IMR-90 (cell line): ENCODE data around the gene VPS72. TPM values are rescaled to one million over a fixed set of nuclear protein-coding genes. Genes with fewer than 3 reads are reported as not detected.

Source experiments
- ATAC-seq: fragments of 200-7000 bp; cut with Tn5 transposase; 2 replicates; pipeline ENCODE4 v1.9.1; 2020; ENCODE audit warnings: low read depth, mild to moderate bottlenecking, moderate library complexity
- BruUV-seq: library from RNA; stranded (reverse); fragments of 400-500 nt; replicated peaks from 2 replicates; lab custom pipeline; 2021; lab: Mats Ljungman, UMichigan
- CTCF ChIA-PET: fragments of 300-600 bp; formaldehyde crosslinking; extraction: SDS; loops from one replicate; lab custom pipeline; 2021; ENCODE audit warnings: antibody characterized with exemption; lab: Yijun Ruan, JAX
- POLR2A ChIA-PET: fragments of 300-600 bp; sonication (Branson Sonifier 250); formaldehyde crosslinking; loops from one replicate; lab custom pipeline; 2022; ENCODE audit warnings: antibody characterized with exemption; ENCODE audit not compliant: unreplicated experiment; lab: Charles Lee
- DNase-seq: peaks from one replicate; pipeline ENCODE4 v3.0.0; 2013
- H2AFZ ChIP-seq: replicated peaks from 2 replicates; pipeline ENCODE3; 2013; ENCODE audit warnings: low read length, mild to moderate bottlenecking; ENCODE audit not compliant: poor library complexity
- H2AK5ac ChIP-seq: 2 replicates; pipeline ENCODE4 v1.6.1; 2013; ENCODE audit warnings: low read depth, low read length, inconsistent platforms
- H2AK9ac ChIP-seq: replicated peaks from 2 replicates; pipeline ENCODE3; 2013; ENCODE audit warnings: mild to moderate bottlenecking, low read depth, low read length, moderate library complexity; ENCODE audit not compliant: poor library complexity
- H2BK120ac ChIP-seq: 2 replicates; pipeline ENCODE4 v1.6.1; 2013; ENCODE audit warnings: low read depth, low read length, inconsistent platforms
- H2BK15ac ChIP-seq: 3 replicates; pipeline ENCODE4 v1.6.1; 2013; ENCODE audit warnings: low read depth, low read length, inconsistent platforms
- H2BK20ac ChIP-seq: 2 replicates; pipeline ENCODE4 v1.6.1; 2013; ENCODE audit warnings: low read depth, mild to moderate bottlenecking, inconsistent platforms, low read length, moderate library complexity
- H2BK5ac ChIP-seq: 2 replicates; pipeline ENCODE4 v1.6.1; 2013; ENCODE audit warnings: mild to moderate bottlenecking, low read depth, low read length, inconsistent platforms; ENCODE audit not compliant: poor library complexity, severe bottlenecking
- H3K14ac ChIP-seq: replicated peaks from 2 replicates; pipeline ENCODE4 v1.6.1; 2013; ENCODE audit warnings: low read depth, low read length, inconsistent platforms
- H3K18ac ChIP-seq: 2 replicates; pipeline ENCODE4 v1.6.1; 2013; ENCODE audit warnings: low read depth, low read length, control low read depth
- H3K23ac ChIP-seq: 2 replicates; pipeline ENCODE4 v1.6.1; 2013; ENCODE audit warnings: low read depth, low read length, inconsistent platforms
- H3K27ac ChIP-seq: 2 replicates; pipeline ENCODE4 v1.5.1; 2013; ENCODE audit warnings: mild to moderate bottlenecking, control low read depth, low read length; ENCODE audit not compliant: insufficient read depth
- H3K27me3 ChIP-seq: 2 replicates; pipeline ENCODE4 v1.6.1; 2013; ENCODE audit warnings: low read length; ENCODE audit not compliant: control insufficient read depth, insufficient read depth
- H3K36me3 ChIP-seq: 2 replicates; pipeline ENCODE4 v1.6.1; 2013; ENCODE audit warnings: low read length, mixed read lengths; ENCODE audit not compliant: control insufficient read depth, insufficient read depth
- H3K4ac ChIP-seq: 2 replicates; pipeline ENCODE4 v1.6.1; 2013; ENCODE audit warnings: low read depth, low read length, inconsistent platforms
- H3K4me1 ChIP-seq: 2 replicates; pipeline ENCODE4 v1.6.1; 2013; ENCODE audit warnings: low read length, mixed read lengths; ENCODE audit not compliant: control insufficient read depth, insufficient read depth
- H3K4me2 ChIP-seq: 2 replicates; pipeline ENCODE4 v1.6.1; 2013; ENCODE audit warnings: low read depth, mild to moderate bottlenecking, control low read depth, low read length, moderate library complexity
- H3K4me3 ChIP-seq: 2 replicates; pipeline ENCODE4 v1.5.1; 2013; ENCODE audit warnings: low read depth, mild to moderate bottlenecking, control low read depth, low read length, moderate library complexity; ENCODE audit not compliant: insufficient read depth
- H3K56ac ChIP-seq: 2 replicates; pipeline ENCODE4 v1.6.1; 2013; ENCODE audit warnings: low read length, inconsistent platforms; ENCODE audit not compliant: insufficient read depth; ENCODE audit errors: extremely low read depth
- H3K79me1 ChIP-seq, 2 experiments: 2 replicates each; pipeline ENCODE4 v1.6.1; 2013; ENCODE audit warnings: low read length in 2 of 2, inconsistent platforms in 1 of 2, low read depth in 1 of 2
- H3K9ac ChIP-seq: 2 replicates; pipeline ENCODE4 v1.6.1; 2013; ENCODE audit warnings: low read depth, low read length, control low read depth
- H3K9me1 ChIP-seq: 2 replicates; pipeline ENCODE4 v1.6.1; 2013; ENCODE audit warnings: low read length, inconsistent platforms; ENCODE audit not compliant: insufficient read depth
- H3K9me3 ChIP-seq: 2 replicates; pipeline ENCODE4 v1.6.1; 2013; ENCODE audit warnings: low read length; ENCODE audit not compliant: control insufficient read depth, insufficient read depth
- H4K20me1 ChIP-seq: 2 replicates; pipeline ENCODE4 v1.6.1; 2013; ENCODE audit warnings: low read length, inconsistent platforms; ENCODE audit not compliant: insufficient read depth
- H4K5ac ChIP-seq: 2 replicates; pipeline ENCODE4 v1.6.1; 2013; ENCODE audit warnings: mild to moderate bottlenecking, low read depth, low read length, control low read depth
- H4K8ac ChIP-seq, 2 experiments: 2 replicates each; pipeline ENCODE4 v1.6.1; 2013; ENCODE audit warnings: low read depth in 2 of 2, low read length in 2 of 2, control low read depth in 1 of 2, inconsistent platforms in 1 of 2
- H4K91ac ChIP-seq: 2 replicates; pipeline ENCODE4 v1.6.1; 2013; ENCODE audit warnings: low read depth, low read length, inconsistent platforms; ENCODE audit not compliant: insufficient read depth
- CHD1 ChIP-seq: IDR thresholded peaks from 2 replicates; pipeline ENCODE4 v1.6.1; 2012; ENCODE audit warnings: low read depth, low read length, improper control_type of control experiment
- FOS ChIP-seq: fragments of 150-350 bp; IDR thresholded peaks from 2 replicates; pipeline ENCODE4 v1.6.1; 2016; ENCODE audit warnings: low read depth, low read length
- MAZ ChIP-seq: IDR thresholded peaks from 2 replicates; pipeline ENCODE4 v1.6.1; 2012; ENCODE audit warnings: low read depth, mild to moderate bottlenecking, low read length, improper control_type of control experiment, moderate library complexity, borderline replicate concordance
- MXI1 ChIP-seq: IDR thresholded peaks from 2 replicates; pipeline ENCODE4 v1.6.1; 2012; ENCODE audit warnings: low read depth, mild to moderate bottlenecking, low read length, moderate library complexity, borderline replicate concordance
- RAD21 ChIP-seq: IDR thresholded peaks from 2 replicates; pipeline ENCODE4 v1.6.1; 2012; ENCODE audit warnings: low read length, improper control_type of control experiment
- RCOR1 ChIP-seq: IDR thresholded peaks from 2 replicates; pipeline ENCODE4 v1.6.1; 2012; ENCODE audit warnings: mild to moderate bottlenecking, low read length, improper control_type of control experiment; ENCODE audit not compliant: insufficient replicate concordance
- WGBS, 2 experiments: methylation state at CpG; one replicate each; pipeline versions ENCODE4 v1.1.5 to v1.1.7; 2013; ENCODE audit warnings: missing lambda C conversion rate in 2 of 2; ENCODE audit not compliant: insufficient read length in 1 of 2; ENCODE audit errors: extremely low coverage in 2 of 2; 5-methylcytosine and 5-hydroxymethylcytosine counted together
- dilution Hi-C: fragments of 300-500 bp; cut with HindIII; formaldehyde crosslinking; loops from one replicate; pipeline ENCODE4 v1.14.3; 2018; ENCODE audit warnings: low sequenced_read_pairs; ENCODE audit not compliant: unreplicated experiment
- in situ Hi-C: fragments of 300-500 bp; cut with MboI; formaldehyde crosslinking; loops from 3 replicates; pipeline ENCODE4 v1.14.3; 2019; ENCODE audit warnings: low sequenced_read_pairs, inconsistent platforms, mixed read lengths
- intact Hi-C: fragments of 100-400 bp; cut with micrococcal nuclease; formaldehyde crosslinking; loops from 2 replicates; pipeline ENCODE4 v1.10.0; 2022
- polyA plus RNA-seq, 3 experiments: library from polyadenylated mRNA; depleted of rRNA; stranded (reverse); fragments of >200 nt; gene quantifications; 2 replicates each; pipeline ENCODE4 v1.2.3, GENCODE V29; 2012; ENCODE audit warnings: low replicate concordance in 1 of 3
- total RNA-seq: library from RNA; depleted of rRNA; stranded (reverse); fragments of >200 nt; gene quantifications from 2 replicates; pipeline ENCODE4 v1.2.3, GENCODE V29; 2012
- TF ChIP-seq, protein P1 (sequence below): fragments of 150-350 bp; IDR thresholded peaks from 2 replicates; pipeline ENCODE4 v1.6.1; 2017; ENCODE audit warnings: mild to moderate bottlenecking, antibody characterized with exemption, low read length, low read depth
- TF ChIP-seq, protein P2 (sequence below): fragments of 150-350 bp; IDR thresholded peaks from 2 replicates; pipeline ENCODE4 v1.6.1; 2016; ENCODE audit warnings: low read depth, mild to moderate bottlenecking, low read length, moderate library complexity, borderline replicate concordance

Gene VPS72
- total and polyA plus RNA-seq, 2 of the 4 experiments (the other 2 are of a cell fraction): 51.3 to 62.3 TPM

DNA sequence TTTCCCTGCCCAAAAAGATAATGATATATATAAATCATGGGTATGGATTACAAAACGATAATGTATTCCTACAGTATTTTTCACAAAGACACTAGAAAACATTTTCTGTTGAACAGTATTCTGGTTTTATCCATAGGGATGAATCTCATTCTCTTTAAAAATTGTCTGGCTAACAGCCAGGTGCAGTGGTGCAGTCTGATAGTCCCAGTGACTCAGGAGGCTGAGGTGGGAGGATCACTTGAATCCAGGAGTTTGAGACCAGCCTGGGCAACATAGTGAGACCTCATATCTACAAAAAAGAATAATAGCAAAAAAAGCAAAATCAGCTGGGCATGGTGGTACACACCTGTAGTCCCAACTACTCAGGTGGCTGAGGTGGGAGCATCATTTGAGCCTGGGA lies 31.6 kb upstream of the VPS72 start:
- no peak overlapping the region for H2AK5ac ChIP-seq
- H3K36me3 ChIP-seq: peaks cover 16% of the 10 kb centered on the region
- no peaks in the 10 kb centered on the region; the same call in 1 of the 2 replicates for H3K4me1 ChIP-seq
- DNase-seq: no peak
- H2BK120ac ChIP-seq: no peak overlapping the region
- peaks cover 81% of the 10 kb centered on the region for H4K20me1 ChIP-seq
- TF ChIP-seq MXI1 (no peak), RCOR1 (no peak), CHD1 (no peak), MAZ (no peak), RAD21 (no peak), FOS (no peak)
- TF ChIP-seq, protein P1, sequence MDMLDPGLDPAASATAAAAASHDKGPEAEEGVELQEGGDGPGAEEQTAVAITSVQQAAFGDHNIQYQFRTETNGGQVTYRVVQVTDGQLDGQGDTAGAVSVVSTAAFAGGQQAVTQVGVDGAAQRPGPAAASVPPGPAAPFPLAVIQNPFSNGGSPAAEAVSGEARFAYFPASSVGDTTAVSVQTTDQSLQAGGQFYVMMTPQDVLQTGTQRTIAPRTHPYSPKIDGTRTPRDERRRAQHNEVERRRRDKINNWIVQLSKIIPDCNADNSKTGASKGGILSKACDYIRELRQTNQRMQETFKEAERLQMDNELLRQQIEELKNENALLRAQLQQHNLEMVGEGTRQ: no peak
- TF ChIP-seq, protein P2, sequence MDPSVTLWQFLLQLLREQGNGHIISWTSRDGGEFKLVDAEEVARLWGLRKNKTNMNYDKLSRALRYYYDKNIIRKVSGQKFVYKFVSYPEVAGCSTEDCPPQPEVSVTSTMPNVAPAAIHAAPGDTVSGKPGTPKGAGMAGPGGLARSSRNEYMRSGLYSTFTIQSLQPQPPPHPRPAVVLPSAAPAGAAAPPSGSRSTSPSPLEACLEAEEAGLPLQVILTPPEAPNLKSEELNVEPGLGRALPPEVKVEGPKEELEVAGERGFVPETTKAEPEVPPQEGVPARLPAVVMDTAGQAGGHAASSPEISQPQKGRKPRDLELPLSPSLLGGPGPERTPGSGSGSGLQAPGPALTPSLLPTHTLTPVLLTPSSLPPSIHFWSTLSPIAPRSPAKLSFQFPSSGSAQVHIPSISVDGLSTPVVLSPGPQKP: no peak
- H2BK5ac ChIP-seq: no peak overlapping the region
- H4K8ac ChIP-seq: no peak overlapping the region
- ATAC-seq: no peak
- H3K23ac ChIP-seq: no peak overlapping the region
- intact Hi-C loops: no loop called here
- in situ Hi-C loops: no loop called here
- H3K9ac ChIP-seq: no peak overlapping the region
- no peak overlapping the region for H3K4me3 ChIP-seq
- H4K91ac ChIP-seq: no peak overlapping the region
- no peak overlapping the region for H2BK20ac ChIP-seq
- H2BK15ac ChIP-seq: no peak overlapping the region
- H3K9me3 ChIP-seq: no peaks in the 10 kb centered on the region
- H4K5ac ChIP-seq: no peak overlapping the region
- ChIA-PET CTCF (interaction anchor here (0.8 kb wide), 1 partner anchor 120 kb away, joined by 3 read pairs; no protein-coding TSS in a partner anchor), POLR2A (no interaction called here)
- no CpG with 5 or more reads among the region's 1 CpG for WGBS, 2 experiments
- H2AK9ac ChIP-seq: no peak overlapping the region
- dilution Hi-C loops: no loop called here
- H3K27ac ChIP-seq: no peak overlapping the region
- H3K9me1 ChIP-seq: peaks cover 15% of the 10 kb centered on the region
- H3K56ac ChIP-seq: no peak overlapping the region
- no peak overlapping the region for H3K4ac ChIP-seq
- peaks cover 16 to 70% of the 10 kb centered on the region in 2 experiments; a peak in 3 of 4 replicates for H3K79me1 ChIP-seq
- no peak overlapping the region for H2AFZ ChIP-seq
- no peak overlapping the region for H3K4me2 ChIP-seq
- H3K18ac ChIP-seq: no peak overlapping the region
- H3K14ac ChIP-seq: no peak overlapping the region
- no TSS peak for BruUV-seq
- H3K27me3 ChIP-seq: no peaks in the 10 kb centered on the region
